ENCODE measurements around the gene ACTBL2.
"Not testable (repeated sequence)": the region's sequence is repeated elsewhere in the genome, so short reads cannot be mapped to it uniquely, and the experiment has no call there.

ACTBL2 gene

GRCh38 chr5:57482671-57483106, at the start of gene ACTBL2:
ACTBL2 (minus strand) TSS chr5:57482811; CDS start chr5:57482707, 104 bp downstream.
- no peak for DNase-seq

- no peak for DNase-seq
Observed at GRCh38 chr5:57531333-57531732, 48.7 kb upstream of the ACTBL2 start.

- no peak for DNase-seq
Observed at GRCh38 chr5:57529864-57530263, 47.3 kb upstream of the ACTBL2 start.

GRCh38 chr5:57527870-57528269, 45.3 kb upstream of the ACTBL2 start:
- DNase-seq = no peak

GRCh38 chr5:57524348-57525060, 41.9 kb upstream of the ACTBL2 start:
- no peak for DNase-seq

GRCh38 chr5:57522477-57522876, 39.9 kb upstream of the ACTBL2 start:
- not testable (repeated sequence) for DNase-seq

GRCh38 chr5:57518415-57518814, 35.8 kb upstream of the ACTBL2 start:
- not testable (repeated sequence) for DNase-seq

GRCh38 chr5:57517250-57517649, 34.6 kb upstream of the ACTBL2 start:
- no peak for DNase-seq

- DNase-seq = no peak
Observed at GRCh38 chr5:57513785-57514184, 31.2 kb upstream of the ACTBL2 start.

- no peak for DNase-seq
Observed at GRCh38 chr5:57511321-57511720, 28.7 kb upstream of the ACTBL2 start.

GRCh38 chr5:57509501-57510260, 27.1 kb upstream of the ACTBL2 start:
- DNase-seq = no peak

GRCh38 chr5:57508211-57508610, 25.6 kb upstream of the ACTBL2 start:
- DNase-seq = no peak

- peak in 1 of 2 donors; percentile 7 for DNase-seq
Observed at GRCh38 chr5:57505272-57506200, 22.9 kb upstream of the ACTBL2 start.

GRCh38 chr5:57504357-57504756, 21.7 kb upstream of the ACTBL2 start:
- DNase-seq = no peak

GRCh38 chr5:57503433-57503832, 20.8 kb upstream of the ACTBL2 start:
- no peak for DNase-seq

- DNase-seq = no peak
Observed at GRCh38 chr5:57501414-57502201, 19.0 kb upstream of the ACTBL2 start.

GRCh38 chr5:57499262-57500050, 16.8 kb upstream of the ACTBL2 start:
- peak; percentile 9 to 30 for DNase-seq

GRCh38 chr5:57497733-57498132, 15.1 kb upstream of the ACTBL2 start:
- DNase-seq = no peak

- no peak for DNase-seq
Observed at GRCh38 chr5:57495285-57496086, 12.9 kb upstream of the ACTBL2 start.

Measured in inflammatory macrophage treated with lipopolysaccharide for 1 hour (primary cell).